EH (cell line): Measurements from ENCODE around the gene TNS1.

Experiments used
- DNase-seq: peaks from one replicate; pipeline ENCODE4 v3.0.0-alpha.2; 2015; ENCODE audit warnings: low read depth

Gene TNS1

GRCh38 chr2:217870528-217871011 is 132.2 kb downstream of the TNS1 start:
- DNase-seq: no peak

GRCh38 chr2:217868911-217869334 is 133.9 kb downstream of the TNS1 start:
- peak; percentile 85 for DNase-seq

GRCh38 chr2:217868265-217868892 is 134.4 kb downstream of the TNS1 start:
- no peak for DNase-seq

- no peak for DNase-seq
Measured at GRCh38 chr2:217866457-217866856, 136.3 kb downstream of the TNS1 start.

- DNase-seq: no peak
Measured at GRCh38 chr2:217864963-217865772, 137.6 kb downstream of the TNS1 start.

GRCh38 chr2:217863883-217864282 is 138.9 kb downstream of the TNS1 start:
- no peak for DNase-seq

- DNase-seq: no peak
Measured at GRCh38 chr2:217861334-217861877, 141.4 kb downstream of the TNS1 start.

GRCh38 chr2:217859926-217860325 is 142.9 kb downstream of the TNS1 start:
- DNase-seq: no peak

GRCh38 chr2:217858519-217859491 is 144.0 kb downstream of the TNS1 start:
- DNase-seq: peak; percentile 96

- no peak for DNase-seq
Measured at GRCh38 chr2:217857624-217858506, 144.9 kb downstream of the TNS1 start.

GRCh38 chr2:217856871-217857270 is 145.9 kb downstream of the TNS1 start:
- DNase-seq: no peak

GRCh38 chr2:217856159-217856558 is 146.6 kb downstream of the TNS1 start:
- DNase-seq: no peak

- DNase-seq: no peak
Measured at GRCh38 chr2:217854684-217855420, 147.9 kb downstream of the TNS1 start.

- no peak for DNase-seq
Measured at GRCh38 chr2:217853961-217854360, 148.8 kb downstream of the TNS1 start.

- peak; percentile 71 for DNase-seq
Measured at GRCh38 chr2:217853301-217853881, 149.4 kb downstream of the TNS1 start.

- DNase-seq: peak; percentile 32
Measured at GRCh38 chr2:217852555-217853211, 150.1 kb downstream of the TNS1 start.

- DNase-seq: peak; percentile 85
Measured at GRCh38 chr2:217851191-217852020, 151.4 kb downstream of the TNS1 start.
